ENCODE data around the gene HES1.
A peak's percentile ranks its signal among the peaks of the same experiment; 100 is the strongest.

The HES1 gene

DNA sequence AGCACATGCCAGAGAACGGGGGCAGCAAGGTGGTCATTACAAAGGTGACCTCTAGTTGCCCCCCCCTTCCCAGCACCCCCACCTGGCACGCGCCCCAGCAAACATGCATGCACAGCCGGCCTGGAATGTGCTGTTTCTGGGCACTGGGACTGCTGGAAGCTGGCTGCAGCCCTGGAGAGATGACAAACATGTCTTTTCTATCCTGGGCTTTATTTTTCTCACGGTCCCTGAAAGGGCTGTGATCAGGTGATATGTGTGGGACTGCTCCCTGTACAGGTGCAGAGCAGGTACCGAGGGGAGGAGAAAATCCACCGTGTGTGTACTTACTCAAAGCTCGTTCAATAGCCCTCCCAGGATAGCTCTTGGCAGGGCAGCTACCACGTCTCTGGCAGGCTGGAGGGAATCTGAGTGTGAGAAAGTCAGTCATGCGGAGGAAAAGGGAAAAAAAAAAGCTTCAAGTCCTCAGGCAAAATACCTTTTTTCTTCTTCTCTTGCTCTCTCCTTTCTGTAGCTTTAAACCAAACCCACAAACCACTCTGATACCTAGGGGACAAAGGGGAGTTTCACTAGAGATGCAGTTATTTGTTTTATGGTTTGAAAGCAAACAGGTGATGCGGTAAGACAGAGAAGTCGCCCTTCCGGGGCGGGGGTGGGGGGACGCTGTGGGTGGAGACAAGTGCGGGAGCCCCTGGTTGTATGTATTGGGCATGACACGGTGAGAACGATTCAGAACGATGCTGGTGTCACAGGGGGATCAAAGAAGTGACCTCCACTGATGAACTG is 5.0 kb upstream of the HES1 start:
- Histone ChIP-seq H3K27ac (replicated peaks) (no peak overlapping the region), H3K27me3 (ENCODE audit: insufficient read depth, poor library complexity, severe bottlenecking) (peaks cover 2% of the 10 kb centered on the region), H3K4me3 (replicated peaks; ENCODE audit: insufficient read depth, low read length) (no peak overlapping the region)
- DNase-seq (ENCODE audit: low read depth in 1 of 2, low spot score in 1 of 2), result no peak
- TF ChIP-seq REST (IDR thresholded peaks at IDR 0.05; ENCODE audit: insufficient replicate concordance, low read depth), result no peak
- no peak for TF ChIP-seq GABPA (IDR thresholded peaks at IDR 0.05; ENCODE audit: low read depth)
- TF ChIP-seq, protein P1, sequence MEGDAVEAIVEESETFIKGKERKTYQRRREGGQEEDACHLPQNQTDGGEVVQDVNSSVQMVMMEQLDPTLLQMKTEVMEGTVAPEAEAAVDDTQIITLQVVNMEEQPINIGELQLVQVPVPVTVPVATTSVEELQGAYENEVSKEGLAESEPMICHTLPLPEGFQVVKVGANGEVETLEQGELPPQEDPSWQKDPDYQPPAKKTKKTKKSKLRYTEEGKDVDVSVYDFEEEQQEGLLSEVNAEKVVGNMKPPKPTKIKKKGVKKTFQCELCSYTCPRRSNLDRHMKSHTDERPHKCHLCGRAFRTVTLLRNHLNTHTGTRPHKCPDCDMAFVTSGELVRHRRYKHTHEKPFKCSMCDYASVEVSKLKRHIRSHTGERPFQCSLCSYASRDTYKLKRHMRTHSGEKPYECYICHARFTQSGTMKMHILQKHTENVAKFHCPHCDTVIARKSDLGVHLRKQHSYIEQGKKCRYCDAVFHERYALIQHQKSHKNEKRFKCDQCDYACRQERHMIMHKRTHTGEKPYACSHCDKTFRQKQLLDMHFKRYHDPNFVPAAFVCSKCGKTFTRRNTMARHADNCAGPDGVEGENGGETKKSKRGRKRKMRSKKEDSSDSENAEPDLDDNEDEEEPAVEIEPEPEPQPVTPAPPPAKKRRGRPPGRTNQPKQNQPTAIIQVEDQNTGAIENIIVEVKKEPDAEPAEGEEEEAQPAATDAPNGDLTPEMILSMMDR (IDR thresholded peaks at IDR 0.05; ENCODE audit: insufficient read depth, low read length), result no peak
- no peak for TF ChIP-seq POLR2AphosphoS5 (IDR thresholded peaks at IDR 0.05; ENCODE audit: low read depth)
- TF ChIP-seq SPI1 (IDR thresholded peaks at IDR 0.05; ENCODE audit: borderline replicate concordance, low read depth), result no peak

DNA sequence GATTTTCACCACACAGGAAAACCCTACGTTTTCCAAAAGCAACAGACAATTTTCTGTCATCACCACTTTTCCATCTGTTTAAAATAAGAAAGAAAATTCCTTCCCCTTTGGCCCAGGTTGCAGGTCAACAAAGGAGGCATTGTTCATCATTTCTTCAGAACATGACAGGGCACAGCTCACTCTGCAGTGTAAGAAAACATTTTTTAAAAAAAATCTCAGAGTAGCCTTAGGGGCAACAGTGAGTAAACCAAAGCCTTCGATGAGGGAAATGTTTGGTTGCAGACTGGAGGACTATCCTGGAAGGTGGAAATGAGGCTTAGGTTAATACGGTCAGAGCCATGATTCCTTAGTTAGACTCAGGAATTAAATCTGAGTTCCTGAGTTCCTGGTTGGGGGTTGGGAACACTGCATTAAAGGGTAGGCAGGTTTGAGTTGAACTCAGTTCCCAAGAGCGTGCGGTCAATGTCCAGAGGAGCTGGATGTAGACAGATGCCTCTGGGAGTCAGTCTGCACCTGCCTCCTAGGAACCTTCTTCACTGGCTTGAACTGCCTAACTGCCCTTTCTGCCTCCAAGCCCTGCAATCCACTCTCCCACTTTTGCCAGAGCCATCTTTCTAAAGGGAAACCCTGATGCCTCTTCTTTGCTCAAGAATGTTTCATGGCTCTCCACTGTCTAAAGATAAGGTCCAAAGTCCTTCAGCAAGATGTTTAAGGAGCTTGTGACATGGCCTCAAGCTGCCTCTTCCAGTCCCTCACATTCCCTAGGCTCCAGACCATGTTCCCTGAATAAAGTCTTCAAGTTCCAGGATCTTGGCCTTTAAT is 3.3 kb upstream of the HES1 start:
- TF ChIP-seq SPI1 (IDR thresholded peaks at IDR 0.05; ENCODE audit: borderline replicate concordance, low read depth), result no peak
- TF ChIP-seq POLR2AphosphoS5 (IDR thresholded peaks at IDR 0.05; ENCODE audit: low read depth), result no peak
- no peak for TF ChIP-seq REST (IDR thresholded peaks at IDR 0.05; ENCODE audit: insufficient replicate concordance, low read depth)
- TF ChIP-seq, protein P1 (IDR thresholded peaks at IDR 0.05; ENCODE audit: insufficient read depth, low read length), result no peak
- H3K27me3 ChIP-seq (ENCODE audit: insufficient read depth, poor library complexity, severe bottlenecking), result peaks cover 2% of the 10 kb centered on the region
- H3K4me3 ChIP-seq (replicated peaks; ENCODE audit: insufficient read depth, low read length), result no peak overlapping the region
- DNase-seq (ENCODE audit: low read depth in 1 of 2, low spot score in 1 of 2), result no peak
- no peak overlapping the region for H3K27ac ChIP-seq (replicated peaks)

DNA sequence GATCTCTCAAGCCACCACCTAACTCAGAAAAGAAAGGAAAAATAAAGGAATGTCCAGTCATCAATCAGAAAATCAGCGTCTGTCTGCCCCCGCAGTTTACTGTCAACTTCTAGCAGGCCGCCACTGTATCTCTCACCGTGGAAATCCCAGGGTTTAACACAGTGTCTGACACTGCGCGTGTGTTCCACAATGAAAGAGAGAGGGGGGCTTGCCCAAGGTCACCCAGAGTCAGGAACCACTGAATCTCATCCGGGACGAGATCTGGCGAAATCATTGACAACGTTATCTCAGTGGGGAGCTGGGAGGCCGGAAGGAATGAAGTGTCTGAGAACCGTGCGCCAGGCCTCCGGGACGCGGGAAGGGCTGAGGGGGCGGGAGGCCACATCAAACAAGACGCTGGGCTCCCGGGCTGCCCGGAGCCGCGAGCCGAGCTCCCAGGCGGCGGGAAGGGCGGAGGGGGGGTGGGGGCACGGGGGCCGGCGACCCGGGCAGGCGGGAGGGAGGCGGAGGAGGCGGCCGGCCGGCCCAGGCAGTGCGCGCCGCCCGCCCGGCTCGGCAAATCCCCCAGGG is 2.2 kb upstream of the HES1 start:
- peak in 1 of 2 experiments; percentile 28 for DNase-seq (ENCODE audit: low read depth in 1 of 2, low spot score in 1 of 2)
- Histone ChIP-seq H3K27me3 (ENCODE audit: insufficient read depth, poor library complexity, severe bottlenecking) (peaks cover 2% of the 10 kb centered on the region), H3K4me3 (replicated peaks; ENCODE audit: insufficient read depth, low read length) (peak overlapping the region; percentile 16; the same call in 1 of the 2 replicates), H3K27ac (replicated peaks) (no peak overlapping the region)
- TF ChIP-seq, protein P1 (IDR thresholded peaks at IDR 0.05; ENCODE audit: insufficient read depth, low read length), result no peak
- TF ChIP-seq GABPA (IDR thresholded peaks at IDR 0.05; ENCODE audit: low read depth), result no peak
- no peak for TF ChIP-seq REST (IDR thresholded peaks at IDR 0.05; ENCODE audit: insufficient replicate concordance, low read depth)
- TF ChIP-seq SPI1 (IDR thresholded peaks at IDR 0.05; ENCODE audit: borderline replicate concordance, low read depth), result no peak
- no peak for TF ChIP-seq POLR2AphosphoS5 (IDR thresholded peaks at IDR 0.05; ENCODE audit: low read depth)
